ENCODE data around the gene SNX33.
"Not testable (repeated sequence)": the region's sequence is repeated elsewhere in the genome, so short reads cannot be mapped to it uniquely, and the experiment has no call there.

SNX33 gene

GRCh38 chr15:75663931-75664421 lies 16.3 kb downstream of the SNX33 start:
- DNase-seq: no peak

GRCh38 chr15:75666823-75667501 lies 19.2 kb downstream of the SNX33 start:
- no peak for DNase-seq

- no peak for DNase-seq
These were observed 21.6 kb downstream of the SNX33 start for GRCh38 chr15:75669191-75669878.

- no peak for DNase-seq
These were observed 22.1 kb downstream of the SNX33 start for GRCh38 chr15:75669879-75670212.

- DNase-seq: no peak
These were observed 24.3 kb downstream of the SNX33 start for GRCh38 chr15:75671730-75672602.

- DNase-seq: no peak
These were observed 25.1 kb downstream of the SNX33 start for GRCh38 chr15:75672646-75673425.

GRCh38 chr15:75673426-75674235 lies 25.9 kb downstream of the SNX33 start:
- no peak for DNase-seq

- no peak for DNase-seq
These were observed 26.7 kb downstream of the SNX33 start for GRCh38 chr15:75674366-75674765.

GRCh38 chr15:75675579-75676404 lies 28.1 kb downstream of the SNX33 start:
- DNase-seq: no peak

GRCh38 chr15:75676688-75677464 lies 29.2 kb downstream of the SNX33 start:
- DNase-seq: no peak

GRCh38 chr15:75677465-75678323 lies 30.0 kb downstream of the SNX33 start:
- no peak for DNase-seq

GRCh38 chr15:75678324-75678690 lies 30.6 kb downstream of the SNX33 start:
- not testable (repeated sequence) for DNase-seq

- DNase-seq: no peak
These were observed 32.5 kb downstream of the SNX33 start for GRCh38 chr15:75680007-75680789.

- DNase-seq: no peak
These were observed 34.7 kb downstream of the SNX33 start for GRCh38 chr15:75682181-75683135.

- DNase-seq: peak; percentile 86
These were observed 36.1 kb downstream of the SNX33 start for GRCh38 chr15:75683646-75684312.

- no peak for DNase-seq
These were observed 36.9 kb downstream of the SNX33 start for GRCh38 chr15:75684648-75685047.

GRCh38 chr15:75685195-75685594 lies 37.5 kb downstream of the SNX33 start:
- DNase-seq: no peak
